22Rv1 (cell line): ENCODE data around the gene SPATC1L.

Source experiments
- CTCF ChIP-seq: fragments of 450-650 bp; IDR thresholded peaks from 2 replicates; pipeline ENCODE4 v1.5.1; 2017; ENCODE audit warnings: mild to moderate bottlenecking
- ZFX ChIP-seq: fragments of 450-650 bp; IDR thresholded peaks from 2 replicates; pipeline ENCODE4 v1.6.1; 2017; ENCODE audit warnings: antibody characterized with exemption, borderline replicate concordance

- TF ChIP-seq CTCF, result no peak
- no peak for TF ChIP-seq ZFX
Measured at GRCh38 chr21:46156678-46157077, 27.6 kb downstream of the SPATC1L start.
